ENCODE measurements around the gene GNAQ. TPM values are rescaled to one million over a fixed set of nuclear protein-coding genes. Genes with fewer than 3 reads are reported as not detected.
A peak's percentile ranks its signal among the peaks of the same experiment; 100 is the strongest.

GNAQ gene
- total and polyA plus RNA-seq, 2 of the 13 experiments (the other 11 are each of a cell fraction or from before 2014, with no cell fraction given): 16.5 to 17.7 TPM

- peak; percentile 70 for TF ChIP-seq FOXA3 (CRISPR knock-in tag; IDR thresholded peaks at IDR 0.05)
- TF ChIP-seq CAMTA2 (CRISPR knock-in tag; IDR thresholded peaks at IDR 0.05; ENCODE audit: borderline replicate concordance): no peak
- TF ChIP-seq STAT5B (CRISPR knock-in tag; IDR thresholded peaks at IDR 0.05): no peak
- TF ChIP-seq HDAC2 (CRISPR knock-in tag; IDR thresholded peaks at IDR 0.05): no peak
- peak; percentile 56 for TF ChIP-seq FOXA1 (IDR thresholded peaks at IDR 0.05)
- peak; percentile 72 for TF ChIP-seq FOXA1 (CRISPR knock-in tag; IDR thresholded peaks at IDR 0.05)
- no peak for TF ChIP-seq RXRB (CRISPR knock-in tag; IDR thresholded peaks at IDR 0.05; ENCODE audit: borderline replicate concordance)
- no peak for TF ChIP-seq MEIS1 (CRISPR knock-in tag; IDR thresholded peaks at IDR 0.05; ENCODE audit: borderline replicate concordance)
Measured at GRCh38 chr9:77985996-77986395, 45.6 kb downstream of the GNAQ start (continued).

GRCh38 chr9:77983320-77983662 is 48.3 kb downstream of the GNAQ start:
- 0 out of 2 replicates have a peak, but pooled peaks cover 8% of the 10 kb centered on the region for H4K20me1 ChIP-seq (ENCODE audit: insufficient read depth, low read length)
- H3K27ac ChIP-seq (ENCODE audit: extremely low read length, insufficient read depth, low read length): no peak overlapping the region
- POLR2A ChIA-PET: no interaction called here
- H3K4me2 ChIP-seq (ENCODE audit: low read depth, low read length): no peak overlapping the region
- FAIRE-seq (no peak), DNase-seq (ENCODE audit: low spot score) (no peak), ATAC-seq (no peak)
- H3K4me1 ChIP-seq (ENCODE audit: insufficient read depth, low read length): peaks cover 50% of the 10 kb centered on the region
- H3K79me2 ChIP-seq (ENCODE audit: insufficient read depth, low read length): peaks cover 8% of the 10 kb centered on the region
- 92% methylated on average over 1 of the region's 1 CpG for WGBS (ENCODE audit: low lambda C conversion rate)
- in situ Hi-C loops (cut with HindIII; ENCODE audit: extremely low pct_ligation_motif_present, low pct_unique_long_range_greater_than_20kb): no loop called here
- no peaks in the 10 kb centered on the region for H3K27me3 ChIP-seq (ENCODE audit: control insufficient read depth in 1 of 2, insufficient read depth in 2 of 2, low read length in 2 of 2)
- no peak overlapping the region for H3K9ac ChIP-seq (ENCODE audit: insufficient read depth, low read depth, low read length)
- intact Hi-C loops (cut with micrococcal nuclease; ENCODE audit: unreplicated experiment): no loop called here
- no peaks in the 10 kb centered on the region for H3K9me3 ChIP-seq (ENCODE audit: low read length)
- no TSS peak for BruUV-seq (replicated peaks)
- H2AFZ ChIP-seq (ENCODE audit: low read length): no peak overlapping the region
- CTCF ChIA-PET (ENCODE audit: low intra/inter-chr PET ratio, low total read pairs): no interaction called here
- no peak overlapping the region for H3K4me3 ChIP-seq (replicated peaks in 1 of 3; ENCODE audit: insufficient read depth in 1 of 3, low read depth in 2 of 3, low read length in 3 of 3)
- no peaks in the 10 kb centered on the region for H3K36me3 ChIP-seq (replicated peaks in 1 of 2; ENCODE audit: control insufficient read depth in 1 of 2, insufficient read depth in 2 of 2, low read length in 2 of 2)
- TF ChIP-seq ZNF770 (CRISPR knock-in tag; IDR thresholded peaks at IDR 0.05) (no peak), ZBTB20 (CRISPR knock-in tag; IDR thresholded peaks at IDR 0.05; ENCODE audit: borderline replicate concordance, low read depth) (no peak), SRSF1 (optimal IDR thresholded peaks at IDR 0.05; ENCODE audit: low read depth, low read length) (no peak), ZNF318 (CRISPR knock-in tag; IDR thresholded peaks at IDR 0.05) (no peak), MAFF (IDR thresholded peaks at IDR 0.05; ENCODE audit: low read depth, low read length) (no peak), DRAP1 (CRISPR knock-in tag; IDR thresholded peaks at IDR 0.05) (no peak)

Data from HepG2 (cell line).